A549 (cell line): Measurements from ENCODE around the gene HEATR1. TPM values are rescaled to one million over a fixed set of nuclear protein-coding genes. Genes with fewer than 3 reads are reported as not detected.

Experiments
- ATAC-seq, 2 experiments: fragments of 200-7000 bp in 1 of 2; fragments of >200 bp in 1 of 2; cut with Nextera tagmentation in 1 of 2; cut with Tn5 transposase in 1 of 2; 3 replicates each; pipeline versions ENCODE4 v1.8.0 to v1.9.1; 2018 to 2020; ENCODE audit warnings: mild to moderate bottlenecking in 1 of 2, moderate library complexity in 1 of 2
- CTCF ChIA-PET: fragments of 300-600 bp; sonication (Branson Sonifier 250); formaldehyde crosslinking; extraction: SDS; loops from one replicate; lab custom pipeline; 2021; ENCODE audit warnings: antibody characterized with exemption, inconsistent platforms; lab: Yijun Ruan, JAX
- POLR2A ChIA-PET: fragments of 350-600 bp; formaldehyde crosslinking; extraction: SDS; loops from one replicate; lab custom pipeline; 2021; ENCODE audit warnings: antibody characterized with exemption, inconsistent platforms; lab: Yijun Ruan, JAX
- DNase-seq, 2 experiments: peaks; one replicate each; pipeline versions ENCODE4 v3.0.0 to v3.0.0-alpha.2; 2011 to 2016; ENCODE audit warnings: low read depth in 1 of 2, low spot score in 1 of 2
- FAIRE-seq: peaks from 2 replicates; lab custom pipeline; 2011; peaks lifted over from hg19 to GRCh38; lab: Jason Lieb, UNC
- H3K27ac ChIP-seq, 2 experiments: fragments of >200 bp; sonication (Bioruptor Twin); formaldehyde crosslinking; 3 replicates each; pipeline ENCODE4 v1.5.1; 2016 to 2017
- H3K4me1 ChIP-seq: fragments of >200 bp; sonication (Bioruptor Twin); formaldehyde crosslinking; 3 replicates; pipeline ENCODE4 v1.6.1; 2016
- H3K4me2 ChIP-seq: fragments of >200 bp; sonication (Bioruptor Twin); formaldehyde crosslinking; 3 replicates; pipeline ENCODE4 v1.6.1; 2016
- H3K4me3 ChIP-seq: fragments of >200 bp; sonication (Bioruptor Twin); formaldehyde crosslinking; 3 replicates; pipeline ENCODE4 v1.5.1; 2016
- H3K9me3 ChIP-seq: fragments of >200 bp; sonication (Bioruptor Twin); formaldehyde crosslinking; 3 replicates; pipeline ENCODE4 v1.6.1; 2016
- CBX2 ChIP-seq: fragments of 200-600 bp; sonication (generic); IDR thresholded peaks from 2 replicates; pipeline ENCODE4 v1.6.1; 2016; ENCODE audit warnings: low read depth, mild to moderate bottlenecking, borderline replicate concordance
- CEBPB ChIP-seq, 2 experiments: fragments of >200 bp in 1 of 2; sonication (Bioruptor Twin) in 1 of 2; formaldehyde crosslinking in 1 of 2; IDR thresholded peaks; 2 replicates each; pipeline ENCODE4 v1.6.1; 2012 to 2016
- CHD2 ChIP-seq: fragments of 150-350 bp; IDR thresholded peaks from 2 replicates; pipeline ENCODE4 v1.6.1; 2014; ENCODE audit warnings: low read length; ENCODE audit not compliant: partially characterized antibody
- EHF ChIP-seq: fragments of 250-450 bp; sonication (Bioruptor Pico); IDR thresholded peaks from 2 replicates; pipeline ENCODE4 v1.5.0; 2020; ENCODE audit warnings: mild to moderate bottlenecking
- EHMT2 ChIP-seq: fragments of 200-600 bp; sonication (generic); IDR thresholded peaks from 2 replicates; pipeline ENCODE4 v1.6.1; 2016; ENCODE audit warnings: antibody characterized with exemption, low read depth, mild to moderate bottlenecking, moderate library complexity
- ELK1 ChIP-seq: fragments of 150-350 bp; IDR thresholded peaks from 2 replicates; pipeline ENCODE4 v1.6.1; 2014; ENCODE audit warnings: low read depth, mild to moderate bottlenecking, low read length
- EP300 ChIP-seq, 2 experiments: fragments of >200 bp; sonication (Bioruptor Twin); formaldehyde crosslinking; IDR thresholded peaks; 2 replicates in 1 of 2; 3 replicates in 1 of 2; pipeline ENCODE4 v1.6.1; 2016 to 2017
- ESRRA ChIP-seq: fragments of 150-350 bp; IDR thresholded peaks from 2 replicates; pipeline ENCODE4 v1.6.1; 2014; ENCODE audit warnings: mild to moderate bottlenecking, low read length, borderline replicate concordance
- FOSB ChIP-seq: fragments of 250-450 bp; sonication (Bioruptor Pico); IDR thresholded peaks from 2 replicates; pipeline ENCODE4 v1.5.0; 2020; ENCODE audit warnings: mild to moderate bottlenecking, moderate library complexity
- FOSL2 ChIP-seq, 2 experiments: fragments of 450-650 bp in 1 of 2; fragments of >200 bp in 1 of 2; sonication (Bioruptor Twin) in 1 of 2; formaldehyde crosslinking; IDR thresholded peaks; 2 replicates each; pipeline versions ENCODE4 v1.5.0 to v1.6.1; 2016 to 2020; ENCODE audit warnings: mild to moderate bottlenecking in 1 of 2, moderate library complexity in 1 of 2
- FOXS1 ChIP-seq: fragments of 250-450 bp; sonication (Bioruptor Pico); IDR thresholded peaks from 2 replicates; pipeline ENCODE4 v1.5.0; 2020; ENCODE audit warnings: mild to moderate bottlenecking, moderate library complexity
- HOXA7 ChIP-seq: fragments of 250-450 bp; sonication (Bioruptor Pico); IDR thresholded peaks from 2 replicates; pipeline ENCODE4 v1.5.0; 2020; ENCODE audit warnings: mild to moderate bottlenecking, moderate library complexity
- HOXB13 ChIP-seq: fragments of 250-450 bp; sonication (Bioruptor Pico); IDR thresholded peaks from 2 replicates; pipeline ENCODE4 v1.5.0; 2020; ENCODE audit warnings: low read depth, mild to moderate bottlenecking, moderate library complexity
- JUNB ChIP-seq: fragments of >200 bp; sonication (Bioruptor Twin); formaldehyde crosslinking; IDR thresholded peaks from 2 replicates; pipeline ENCODE4 v1.6.1; 2016
- KDM1A ChIP-seq: fragments of 200-600 bp; sonication (generic); IDR thresholded peaks from 2 replicates; pipeline ENCODE4 v1.6.1; 2016; ENCODE audit warnings: low read depth, mild to moderate bottlenecking
- KDM5A ChIP-seq: fragments of 200-600 bp; sonication (generic); IDR thresholded peaks from 2 replicates; pipeline ENCODE4 v1.6.1; 2016; ENCODE audit warnings: antibody characterized with exemption, mild to moderate bottlenecking
- MAFK ChIP-seq: fragments of 450-650 bp; IDR thresholded peaks from 2 replicates; pipeline ENCODE4 v1.6.1; 2014; ENCODE audit not compliant: partially characterized antibody
- MAX ChIP-seq: IDR thresholded peaks from 2 replicates; pipeline ENCODE4 v1.6.1; 2012
- MYC ChIP-seq: IDR thresholded peaks from 2 replicates; pipeline ENCODE4 v1.6.1; 2012; ENCODE audit warnings: mild to moderate bottlenecking, inconsistent platforms, low read length, improper control_type of control experiment, borderline replicate concordance
- NFE2L2 ChIP-seq: fragments of 150-350 bp; conservative IDR thresholded peaks from 2 replicates; pipeline ENCODE4 v1.6.1; 2014; ENCODE audit warnings: low read length
- NR3C1 ChIP-seq: fragments of >200 bp; sonication (Bioruptor Twin); formaldehyde crosslinking; IDR thresholded peaks from 3 replicates; pipeline ENCODE4 v1.6.1; 2017
- POLR2AphosphoS2 ChIP-seq: conservative IDR thresholded peaks from 2 replicates; pipeline ENCODE4 v1.6.1; 2012; ENCODE audit warnings: low read length, improper control_type of control experiment, inconsistent platforms
- RAD21 ChIP-seq, 2 experiments: fragments of >200 bp in 1 of 2; sonication (Bioruptor Twin) in 1 of 2; formaldehyde crosslinking in 1 of 2; IDR thresholded peaks in 1 of 2; conservative IDR thresholded peaks in 1 of 2; 2 replicates in 1 of 2; 3 replicates in 1 of 2; pipeline ENCODE4 v1.6.1; 2012 to 2018; ENCODE audit warnings: inconsistent platforms in 1 of 2
- RCOR1 ChIP-seq: fragments of 150-350 bp; IDR thresholded peaks from 2 replicates; pipeline ENCODE4 v1.6.1; 2014; ENCODE audit warnings: antibody characterized with exemption, low read length, low read depth
- RFX5 ChIP-seq: fragments of 450-650 bp; IDR thresholded peaks from 2 replicates; pipeline ENCODE4 v1.7.1; 2014; ENCODE audit warnings: antibody characterized with exemption, mild to moderate bottlenecking, moderate library complexity
- RNF2 ChIP-seq: fragments of 200-600 bp; sonication (generic); IDR thresholded peaks from 2 replicates; pipeline ENCODE4 v1.6.1; 2016; ENCODE audit warnings: low read depth, mild to moderate bottlenecking, antibody characterized with exemption, moderate library complexity, borderline replicate concordance
- TFCP2L1 ChIP-seq: fragments of 250-450 bp; sonication (Bioruptor Pico); IDR thresholded peaks from 2 replicates; pipeline ENCODE4 v1.5.0; 2021; ENCODE audit warnings: mild to moderate bottlenecking
- TP53 ChIP-seq: fragments of 250-450 bp; sonication (Bioruptor Pico); IDR thresholded peaks from 2 replicates; pipeline ENCODE4 v1.5.0; 2021; ENCODE audit warnings: mild to moderate bottlenecking, moderate library complexity
- ZC3H11A ChIP-seq: fragments of 450-650 bp; IDR thresholded peaks from 2 replicates; pipeline ENCODE4 v1.6.1; 2014; ENCODE audit warnings: antibody characterized with exemption, mild to moderate bottlenecking
- ZFP36 ChIP-seq: fragments of 450-650 bp; IDR thresholded peaks from 2 replicates; pipeline ENCODE4 v1.6.1; 2014; ENCODE audit warnings: borderline replicate concordance; ENCODE audit not compliant: partially characterized antibody
- WGBS: methylation state at CpG from one replicate; pipeline ENCODE4 v1.1.6; 2017; ENCODE audit errors: missing lambda C conversion rate; 5-methylcytosine and 5-hydroxymethylcytosine counted together
- polyA plus RNA-seq, 4 experiments: library from polyadenylated mRNA; depleted of rRNA in 3 of 4; stranded (reverse); fragments of >200 nt; fragmentation: RNase III in 1 of 4; extraction: RNeasy Plus Mini Kit Qiagen cat#74134 plus additional on column Dnase treatment in 1 of 4; gene quantifications; 2 replicates in 3 of 4; 3 replicates in 1 of 4; pipeline ENCODE4 v1.2.3, GENCODE V29; 2011 to 2017
- TF ChIP-seq, protein P1 (sequence below): fragments of 250-450 bp; sonication (Bioruptor Pico); IDR thresholded peaks from 2 replicates; pipeline ENCODE4 v1.5.0; 2020; ENCODE audit warnings: low read depth, mild to moderate bottlenecking, moderate library complexity

Gene HEATR1
- polyA plus RNA-seq, 2 of the 4 experiments (the other 2 are of a cell fraction): 22.3 to 50.1 TPM

GRCh38 chr1:236520445-236521005 lies 83.8 kb downstream of the HEATR1 start:
- FAIRE-seq: no peak
- ChIA-PET CTCF (interaction anchor here (1.4 kb wide), 1 partner anchor 28 kb away, joined by 3 read pairs; no protein-coding TSS in a partner anchor), POLR2A (no interaction called here)
- Histone ChIP-seq H3K4me2 (no peak overlapping the region), H3K4me1 (peaks cover 37% of the 10 kb centered on the region), H3K9me3 (no peaks in the 10 kb centered on the region), H3K4me3 (no peak overlapping the region), H3K27ac (no peak overlapping the region)
- TF ChIP-seq POLR2AphosphoS2: no peak
- no peak for TF ChIP-seq JUNB
- no peak for TF ChIP-seq MYC
- no peak for TF ChIP-seq TP53 (CRISPR knock-in tag)
- TF ChIP-seq KDM1A: no peak
- TF ChIP-seq EHF: no peak
- no peak for TF ChIP-seq HOXA7 (CRISPR knock-in tag)
- TF ChIP-seq EHMT2: no peak
- TF ChIP-seq ZFP36: no peak
- no peak for TF ChIP-seq FOSB (CRISPR knock-in tag)
- no peak for TF ChIP-seq RNF2
- TF ChIP-seq MAFK: no peak
- TF ChIP-seq CEBPB (IDR thresholded peaks at IDR 0.05): no peak
- WGBS: 80% methylated on average over 4 of the region's 4 CpGs
- no peak for ATAC-seq
- no peak for DNase-seq

DNA sequence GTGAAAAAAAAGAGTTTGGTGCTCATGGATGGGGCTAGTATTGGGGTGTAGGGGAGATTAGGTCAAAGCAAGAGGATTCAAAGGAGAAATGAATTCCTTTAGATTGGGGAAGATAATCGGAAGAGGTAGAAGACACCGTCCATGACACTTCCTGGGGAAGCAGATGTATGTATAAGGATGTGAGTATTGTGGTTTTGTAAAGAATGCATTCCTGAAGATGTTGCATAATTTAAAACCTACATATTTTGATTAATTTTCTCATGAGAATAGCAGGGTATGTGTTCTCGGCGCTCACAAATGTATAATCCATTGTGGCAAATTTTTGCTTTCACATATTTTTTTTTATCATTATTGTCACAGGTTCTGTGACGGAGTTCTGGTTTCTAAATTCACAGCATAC lies 86.0 kb downstream of the HEATR1 start:
- ChIA-PET CTCF (no interaction called here), POLR2A (no interaction called here)
- Histone ChIP-seq H3K4me2 (no peak overlapping the region), H3K27ac (no peak overlapping the region), H3K9me3 (no peaks in the 10 kb centered on the region), H3K4me1 (peaks cover 38% of the 10 kb centered on the region), H3K4me3 (no peak overlapping the region)
- FAIRE-seq: no peak
- no peak for DNase-seq
- no peak for ATAC-seq
- WGBS: 91% methylated on average over 5 of the region's 5 CpGs
- TF ChIP-seq JUNB (no peak), CHD2 (no peak), MYC (no peak), RAD21 (conservative IDR thresholded peaks at IDR 0.05 in 1 of 2, IDR thresholded peaks at IDR 0.05 in 1 of 2) (no peak), KDM1A (no peak), RFX5 (no peak)
- TF ChIP-seq, protein P1, sequence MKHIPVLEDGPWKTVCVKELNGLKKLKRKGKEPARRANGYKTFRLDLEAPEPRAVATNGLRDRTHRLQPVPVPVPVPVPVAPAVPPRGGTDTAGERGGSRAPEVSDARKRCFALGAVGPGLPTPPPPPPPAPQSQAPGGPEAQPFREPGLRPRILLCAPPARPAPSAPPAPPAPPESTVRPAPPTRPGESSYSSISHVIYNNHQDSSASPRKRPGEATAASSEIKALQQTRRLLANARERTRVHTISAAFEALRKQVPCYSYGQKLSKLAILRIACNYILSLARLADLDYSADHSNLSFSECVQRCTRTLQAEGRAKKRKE: no peak

DNA sequence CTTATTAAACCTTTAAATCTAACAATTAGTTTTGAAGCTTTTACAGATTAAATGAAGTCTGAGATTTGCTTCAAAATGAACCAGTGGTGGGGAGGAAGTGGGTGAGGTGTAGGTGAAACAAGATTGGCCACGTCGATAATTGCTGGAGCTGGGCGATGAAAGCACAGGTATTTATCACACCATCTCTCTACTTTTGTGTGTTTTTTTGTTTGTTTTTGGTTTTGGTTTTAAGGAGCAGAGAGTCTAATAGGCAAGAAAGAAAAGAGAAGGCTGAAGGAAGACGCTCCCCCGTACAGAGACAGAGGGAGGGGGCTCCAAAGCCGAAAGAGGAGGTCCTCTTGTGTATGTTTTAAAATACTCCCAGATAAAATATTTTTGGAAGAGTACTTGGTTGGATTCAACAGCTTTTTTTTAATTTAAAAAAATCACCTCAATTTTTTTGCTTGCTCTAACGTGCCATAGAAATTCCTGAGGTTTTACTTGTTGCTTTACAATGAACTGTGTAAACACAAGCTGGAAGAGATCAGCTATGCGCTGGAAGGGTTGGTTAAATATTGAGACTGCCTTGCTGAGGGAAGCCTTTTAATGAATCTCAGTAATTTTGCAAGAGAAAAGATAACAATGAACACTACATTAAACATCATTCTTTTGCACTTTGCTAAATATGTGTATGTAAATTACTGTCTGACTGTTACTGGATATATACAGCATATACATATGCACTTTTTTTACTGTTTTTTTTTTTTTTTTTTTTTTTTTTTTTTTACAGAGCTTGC lies 87.2 kb downstream of the HEATR1 start:
- CTCF ChIA-PET: interaction anchor here (0.5 to 1.5 kb wide), 6 partner anchors 9 to 50 kb away, joined by 3 to 5 read pairs (median 3); no protein-coding TSS in a partner anchor
- POLR2A ChIA-PET: interaction anchor here (0.7 to 1.0 kb wide), 2 partner anchors 14 to 411 kb away, joined by 3 to 4 read pairs; no protein-coding TSS in a partner anchor
- DNase-seq: peak; percentile 33 to 64
- peak overlapping the region; percentile 1; the same call in 2 of the 3 replicates for H3K4me3 ChIP-seq
- H3K9me3 ChIP-seq: no peaks in the 10 kb centered on the region
- H3K4me1 ChIP-seq: peaks cover 31% of the 10 kb centered on the region
- TF ChIP-seq FOXS1 (no peak), TP53 (CRISPR knock-in tag) (no peak), NR3C1 (no peak), NFE2L2 (no peak), CBX2 (no peak), RCOR1 (no peak), FOSL2 (IDR thresholded peaks at IDR 0.05) (no peak), FOSL2 (CRISPR knock-in tag; IDR thresholded peaks at IDR 0.05) (no peak), ESRRA (no peak), KDM5A (no peak), HOXB13 (CRISPR knock-in tag) (no peak), FOSB (CRISPR knock-in tag) (no peak), EP300 (IDR thresholded peaks at IDR 0.05) (no peak), TFCP2L1 (CRISPR knock-in tag) (no peak), RFX5 (no peak), ZC3H11A (no peak), MYC (no peak), ELK1 (no peak), MAX (no peak)
- peak; percentile 80 to 90; a peak in 5 of 6 replicates for ATAC-seq
- no peak for FAIRE-seq
- WGBS: 4% methylated on average over 8 of the region's 8 CpGs
- peak overlapping the region; percentile 39 to 78; a peak in 5 of 6 replicates for H3K27ac ChIP-seq
- H3K4me2 ChIP-seq: peak overlapping the region; percentile 74
